PFSK-1 (cell line): ENCODE measurements around the gene CDC45.

ENCODE experiments used
- POLR2AphosphoS5 ChIP-seq: IDR thresholded peaks from 2 replicates; pipeline ENCODE4 v1.6.1; 2012; ENCODE audit warnings: low read depth, mild to moderate bottlenecking, control low read depth, low read length, moderate library complexity
- REST ChIP-seq, 2 experiments: IDR thresholded peaks; 2 replicates each; pipeline versions ENCODE4 v1.6.1 to v1.8.0; 2011 to 2012; ENCODE audit warnings: low read depth in 2 of 2, low read length in 2 of 2, control low read depth in 1 of 2, inconsistent platforms in 1 of 2, mild to moderate bottlenecking in 1 of 2, moderate library complexity in 1 of 2; ENCODE audit not compliant: insufficient read depth in 1 of 2
- TAF1 ChIP-seq: IDR thresholded peaks from 2 replicates; pipeline ENCODE4 v1.6.1; 2012; ENCODE audit warnings: low read length, control low read depth, borderline replicate concordance; ENCODE audit not compliant: insufficient read depth

- TF ChIP-seq TAF1 = no peak
- TF ChIP-seq POLR2AphosphoS5 = no peak
- no peak for TF ChIP-seq REST (IDR thresholded peaks at IDR 0.05; ENCODE audit: insufficient read depth in 1 of 2, low read depth in 2 of 2, low read length in 2 of 2)
Observed at GRCh38 chr22:19478045-19478900, 1.4 kb upstream of the CDC45 start.
